ENCODE results near the gene ARL8A.

GRCh38 chr1:202162047-202162417, 17.5 kb upstream of the ARL8A start:
- no peak for TF ChIP-seq CTCF (IDR thresholded peaks at IDR 0.05)
- TF ChIP-seq POLR2A (IDR thresholded peaks at IDR 0.05), result no peak

All from body of pancreas (tissue), 4 donors.